ENCODE measurements around the gene SLC25A11.
"Not testable (repeated sequence)": the region's sequence is repeated elsewhere in the genome, so short reads cannot be mapped to it uniquely, and the experiment has no call there.

The SLC25A11 gene

GRCh38 chr17:4919511-4920047 is 20.3 kb downstream of the SLC25A11 start:
- no peak for DNase-seq (ENCODE audit: low read depth)
- TF ChIP-seq, protein P1, sequence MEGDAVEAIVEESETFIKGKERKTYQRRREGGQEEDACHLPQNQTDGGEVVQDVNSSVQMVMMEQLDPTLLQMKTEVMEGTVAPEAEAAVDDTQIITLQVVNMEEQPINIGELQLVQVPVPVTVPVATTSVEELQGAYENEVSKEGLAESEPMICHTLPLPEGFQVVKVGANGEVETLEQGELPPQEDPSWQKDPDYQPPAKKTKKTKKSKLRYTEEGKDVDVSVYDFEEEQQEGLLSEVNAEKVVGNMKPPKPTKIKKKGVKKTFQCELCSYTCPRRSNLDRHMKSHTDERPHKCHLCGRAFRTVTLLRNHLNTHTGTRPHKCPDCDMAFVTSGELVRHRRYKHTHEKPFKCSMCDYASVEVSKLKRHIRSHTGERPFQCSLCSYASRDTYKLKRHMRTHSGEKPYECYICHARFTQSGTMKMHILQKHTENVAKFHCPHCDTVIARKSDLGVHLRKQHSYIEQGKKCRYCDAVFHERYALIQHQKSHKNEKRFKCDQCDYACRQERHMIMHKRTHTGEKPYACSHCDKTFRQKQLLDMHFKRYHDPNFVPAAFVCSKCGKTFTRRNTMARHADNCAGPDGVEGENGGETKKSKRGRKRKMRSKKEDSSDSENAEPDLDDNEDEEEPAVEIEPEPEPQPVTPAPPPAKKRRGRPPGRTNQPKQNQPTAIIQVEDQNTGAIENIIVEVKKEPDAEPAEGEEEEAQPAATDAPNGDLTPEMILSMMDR (IDR thresholded peaks at IDR 0.05; ENCODE audit: control insufficient read depth, extremely low read depth, insufficient read depth) = no peak
- no peak overlapping the region for H3K4me3 ChIP-seq (ENCODE audit: low read depth, low read length)

- DNase-seq (ENCODE audit: low read depth) = not testable (repeated sequence)
These were observed 25.3 kb downstream of the SLC25A11 start for GRCh38 chr17:4914551-4914950.

GRCh38 chr17:4913994-4914393 is 25.9 kb downstream of the SLC25A11 start:
- DNase-seq (ENCODE audit: low read depth) = no peak
- H3K4me3 ChIP-seq (ENCODE audit: low read depth, low read length) = no peak overlapping the region
- TF ChIP-seq, protein P1 (IDR thresholded peaks at IDR 0.05; ENCODE audit: control insufficient read depth, extremely low read depth, insufficient read depth) = no peak

More at GRCh38 chr17:4914551-4914950, 25.3 kb downstream of the SLC25A11 start:
- not testable (repeated sequence) for H3K4me3 ChIP-seq (ENCODE audit: low read depth, low read length)

DNA sequence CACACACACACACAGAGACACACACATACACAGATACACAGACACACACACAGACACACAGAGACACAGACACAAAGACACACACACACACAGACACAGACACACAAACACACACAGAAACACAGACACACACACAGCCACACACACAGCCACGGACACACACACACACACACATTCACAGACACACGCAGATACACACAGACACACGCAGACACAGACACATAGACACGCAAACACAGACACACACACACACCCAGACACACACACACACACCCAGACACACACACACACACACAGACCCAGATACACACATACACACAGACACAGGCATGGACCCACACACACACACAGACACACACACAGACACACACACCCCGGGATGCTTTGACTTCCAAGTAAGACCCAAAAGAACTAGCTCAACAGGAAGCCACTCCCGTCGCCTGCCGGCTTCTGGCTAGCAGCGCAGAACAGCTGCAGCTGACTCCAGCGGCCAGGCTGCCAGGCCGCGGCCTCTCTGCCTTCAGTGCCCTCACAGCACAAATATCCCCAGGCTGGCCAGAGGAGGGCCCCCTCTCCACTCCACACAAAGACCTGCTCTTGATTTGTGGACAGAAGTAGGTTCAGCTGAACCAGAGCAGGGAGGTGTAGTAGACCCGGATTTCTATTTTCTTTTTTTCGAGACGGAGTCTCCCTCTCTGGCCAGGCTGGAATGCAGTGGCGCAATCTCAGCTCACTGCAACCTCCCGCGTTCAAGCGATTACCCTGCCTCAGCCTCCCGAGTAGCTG is 30.9 kb downstream of the SLC25A11 start:
- DNase-seq (ENCODE audit: low read depth) = peak; percentile 74
- TF ChIP-seq, protein P1 (IDR thresholded peaks at IDR 0.05; ENCODE audit: control insufficient read depth, extremely low read depth, insufficient read depth) = peak; percentile 78
- H3K4me3 ChIP-seq (ENCODE audit: low read depth, low read length) = no peak overlapping the region

- TF ChIP-seq, protein P1 (IDR thresholded peaks at IDR 0.05; ENCODE audit: control insufficient read depth, extremely low read depth, insufficient read depth) = no peak
- no peak for DNase-seq (ENCODE audit: low read depth)
- H3K4me3 ChIP-seq (ENCODE audit: low read depth, low read length) = no peak overlapping the region
These were observed 31.5 kb downstream of the SLC25A11 start for GRCh38 chr17:4908301-4908700.

- not testable (repeated sequence) for DNase-seq (ENCODE audit: low read depth); H3K4me3 ChIP-seq (ENCODE audit: low read depth, low read length)
These were observed 33.2 kb downstream of the SLC25A11 start for GRCh38 chr17:4906642-4907041.

DNA sequence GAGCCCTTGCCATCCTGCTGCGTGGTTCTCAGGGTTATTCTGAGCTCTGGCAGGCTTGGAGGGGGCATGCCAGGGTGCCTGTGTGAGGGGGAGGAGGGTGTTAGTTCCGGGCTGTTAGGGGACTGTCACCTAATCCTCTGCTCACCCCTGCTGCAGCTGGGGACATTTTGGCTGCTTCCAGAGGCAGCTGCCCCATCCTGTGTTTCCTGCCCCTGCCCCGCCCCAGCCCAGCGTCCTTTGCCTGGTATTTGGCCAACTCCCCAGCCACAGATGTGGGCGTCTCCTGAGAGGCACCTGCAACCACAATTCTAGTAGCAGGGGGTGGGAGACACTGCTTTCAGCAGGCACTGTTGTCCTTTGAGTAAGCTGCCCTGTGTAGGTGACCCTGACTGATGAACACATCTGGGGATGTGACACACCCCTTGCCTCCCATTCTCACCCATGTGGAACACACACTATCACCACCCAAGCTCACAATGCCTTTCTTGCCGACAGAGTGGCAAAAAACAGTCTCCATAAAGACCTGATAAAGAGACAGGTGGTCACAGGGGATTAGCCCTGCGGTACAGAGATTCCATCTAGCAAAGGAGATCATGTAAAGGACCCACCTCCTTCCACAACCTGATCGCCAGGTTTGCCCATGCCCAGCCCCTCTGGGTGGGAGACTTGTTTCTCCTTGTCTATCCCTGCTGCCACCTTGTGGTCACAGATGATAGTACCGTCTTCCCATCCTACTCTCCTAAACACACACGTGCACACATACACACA is 36.6 kb downstream of the SLC25A11 start, which contains the start of gene CHRNE:
TSS of gene CHRNE (minus strand) at position 48 of the 768 bp plus-strand sequence. CDS start at position 13, 35 bp downstream.
- TF ChIP-seq, protein P1 (IDR thresholded peaks at IDR 0.05; ENCODE audit: control insufficient read depth, extremely low read depth, insufficient read depth) = peak; percentile 89
- DNase-seq (ENCODE audit: low read depth) = peak; percentile 80

More for the DNA sequence above, 36.6 kb downstream of the SLC25A11 start, which contains the start of gene CHRNE:
- no peak within 1 kb of the TSS for H3K4me3 ChIP-seq (ENCODE audit: low read depth, low read length)
